ENCODE results near the gene PNPO.

Gene PNPO

DNA sequence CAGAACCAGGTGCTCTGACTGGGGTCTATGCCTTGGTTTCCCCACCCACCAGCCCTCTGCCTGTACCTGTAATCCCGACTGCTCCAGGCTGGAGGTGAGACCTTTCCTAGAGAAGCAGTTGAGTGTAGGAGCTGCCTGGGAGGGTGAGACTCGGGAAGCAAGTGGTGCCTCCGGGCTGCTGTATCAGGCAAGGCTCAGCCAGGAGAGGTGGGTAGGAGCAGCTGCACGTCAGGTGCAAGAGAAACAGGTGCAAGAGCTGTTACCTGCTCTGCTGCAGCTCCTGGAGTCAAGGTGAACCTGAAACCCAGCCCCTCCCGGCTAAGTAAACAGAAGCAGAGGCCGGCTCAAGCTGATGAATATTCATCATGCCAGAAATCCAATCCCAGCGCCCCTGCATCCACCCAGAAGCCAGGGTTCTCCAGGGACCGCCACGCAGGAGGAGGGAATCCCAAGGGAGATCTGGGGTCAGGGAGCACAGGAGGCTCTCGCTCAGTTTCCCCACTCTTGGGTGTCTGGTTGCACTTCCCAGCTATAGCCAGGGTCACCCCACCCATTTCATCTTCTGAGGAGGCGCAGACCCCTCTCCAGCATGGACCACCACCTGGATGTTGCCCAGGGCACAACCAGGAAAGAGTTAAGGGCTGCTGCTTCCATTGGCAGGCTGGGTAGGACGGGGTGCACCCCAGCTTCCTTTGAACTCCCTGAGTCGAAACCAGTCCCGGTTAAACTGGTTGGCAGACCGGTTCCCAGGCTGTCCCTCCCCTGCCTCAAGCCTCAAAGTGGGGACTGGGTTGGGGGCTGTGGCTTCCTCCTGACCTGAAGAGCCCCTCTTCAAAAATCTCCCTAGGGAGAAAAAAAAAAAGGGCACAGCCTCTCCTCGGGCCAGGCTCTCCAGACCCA is 16.5 kb downstream of the PNPO start, which contains the start of gene PRR15L:
PRR15L (minus strand) TSS at position 293 of the 900 bp plus-strand sequence. CDS start 4,649 bp downstream, outside the sequence.
- no peak for TF ChIP-seq Cebpa-rat (IDR thresholded peaks at IDR 0.05)
- H3K4me1 ChIP-seq, result peaks cover 33% of the 10 kb centered on the region
- H3K4me3 ChIP-seq, result no peak within 1 kb of the TSS
- H3K4me2 ChIP-seq, result peak within 1 kb of the TSS; percentile 52
- no peak within 1 kb of the TSS for H3K27ac ChIP-seq
- no peaks in the 10 kb centered on the region for H3K9me3 ChIP-seq
- no peak within 1 kb of the TSS for H3K9ac ChIP-seq
- H3K27me3 ChIP-seq, result no peaks in the 10 kb centered on the region
- H4K20me1 ChIP-seq, result no peaks in the 10 kb centered on the region
- H3K36me3 ChIP-seq, result peaks cover 9% of the 10 kb centered on the region; the same call in 1 of the 2 replicates

DNA sequence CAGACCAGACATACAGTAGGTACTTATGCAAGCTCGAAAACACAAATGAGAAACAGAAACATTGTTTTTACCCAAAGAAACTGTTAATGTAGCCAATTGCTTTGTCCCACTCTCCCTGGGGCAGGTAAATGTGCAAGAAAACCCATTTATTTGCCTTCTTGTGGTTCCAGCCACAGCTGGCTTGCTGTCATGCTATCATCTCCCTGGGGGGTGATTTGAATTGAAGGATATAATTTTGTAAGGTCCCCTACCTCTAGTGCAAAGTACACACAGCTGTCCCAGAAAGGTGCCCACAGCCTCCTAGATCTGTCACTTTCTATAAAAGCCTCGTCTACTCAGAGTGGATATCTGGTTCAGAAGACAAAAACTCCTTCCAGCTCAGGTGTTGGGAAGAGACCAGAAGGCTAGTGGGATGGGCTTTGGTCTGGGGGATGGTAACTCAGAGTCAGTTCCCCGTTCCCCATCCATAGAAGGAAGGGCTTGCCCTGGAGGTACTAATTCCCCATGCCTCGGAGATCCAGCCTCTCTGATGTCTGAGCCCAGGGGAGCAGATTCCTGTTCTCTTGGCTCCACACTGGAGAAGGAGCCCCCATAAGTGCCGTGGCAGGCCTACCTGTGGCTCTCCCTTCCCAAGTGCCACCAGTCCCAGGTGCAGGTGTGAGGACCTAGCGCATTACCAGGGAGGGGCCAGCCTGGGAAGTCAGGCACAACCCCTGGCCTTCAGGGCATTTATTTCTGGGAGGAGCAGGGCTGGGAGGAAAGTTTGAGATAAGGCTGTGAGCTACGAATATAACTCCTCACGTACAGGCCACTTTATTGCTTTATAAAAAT is 18.7 kb downstream of the PNPO start:
- Histone ChIP-seq H3K4me3 (no peak overlapping the region), H3K9ac (no peak overlapping the region), H3K4me1 (peaks cover 33% of the 10 kb centered on the region), H3K27ac (no peak overlapping the region), H3K4me2 (no peak overlapping the region), H3K27me3 (no peaks in the 10 kb centered on the region), H3K9me3 (no peaks in the 10 kb centered on the region), H3K36me3 (no peaks in the 10 kb centered on the region), H4K20me1 (no peaks in the 10 kb centered on the region)
- TF ChIP-seq Cebpa-rat (IDR thresholded peaks at IDR 0.05), result no peak

DNA sequence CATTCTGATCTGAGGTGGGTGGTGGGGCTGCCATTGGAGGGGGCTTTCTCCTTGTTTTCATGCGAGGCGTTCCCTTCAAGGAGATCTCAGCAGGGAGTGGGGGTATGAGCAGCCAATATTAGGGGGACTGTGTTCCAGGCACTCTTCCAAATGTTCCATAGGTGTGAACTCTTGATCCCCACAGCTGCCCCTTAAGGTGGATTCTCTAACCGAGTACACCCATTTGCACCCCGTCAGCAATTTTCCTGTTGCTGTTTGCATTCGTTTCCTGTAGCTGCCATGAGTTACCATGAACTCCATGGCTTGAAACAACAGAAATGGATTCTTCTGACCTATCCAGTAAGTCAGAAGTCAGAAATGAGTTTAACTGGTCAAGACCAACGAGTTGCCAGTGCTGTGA is 20.0 kb downstream of the PNPO start:
- H3K4me3 ChIP-seq, result no peak overlapping the region
- no peak overlapping the region for H3K4me2 ChIP-seq
- H3K36me3 ChIP-seq, result no peaks in the 10 kb centered on the region
- H3K27ac ChIP-seq, result no peak overlapping the region
- no peak for TF ChIP-seq Cebpa-rat (IDR thresholded peaks at IDR 0.05)
- H3K9me3 ChIP-seq, result no peaks in the 10 kb centered on the region
- H3K4me1 ChIP-seq, result peaks cover 30% of the 10 kb centered on the region
- no peaks in the 10 kb centered on the region for H3K27me3 ChIP-seq
- no peak overlapping the region for H3K9ac ChIP-seq
- no peaks in the 10 kb centered on the region for H4K20me1 ChIP-seq

DNA sequence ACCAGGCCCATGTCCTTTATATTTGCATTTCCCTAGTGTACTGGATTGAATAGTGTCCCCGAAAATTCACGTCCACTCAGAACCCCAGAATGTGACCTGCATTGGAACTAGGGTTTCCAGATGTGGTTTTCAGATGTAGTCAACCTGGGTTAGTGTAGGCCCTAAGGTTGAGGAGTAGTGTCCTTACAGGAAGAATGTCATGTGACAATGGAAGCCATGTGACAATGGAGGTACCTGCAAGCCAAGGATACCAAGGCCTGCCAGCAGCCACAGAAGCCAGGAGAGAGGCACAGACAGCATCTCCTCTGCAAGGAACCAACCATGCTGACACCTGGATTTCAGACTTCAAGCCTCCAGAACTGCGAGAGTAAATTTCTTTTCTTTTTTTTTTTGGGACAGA is 21.5 kb downstream of the PNPO start:
- H3K4me3 ChIP-seq, result no peak overlapping the region
- H3K9me3 ChIP-seq, result no peaks in the 10 kb centered on the region
- no peak overlapping the region for H3K9ac ChIP-seq
- no peaks in the 10 kb centered on the region for H3K36me3 ChIP-seq
- H4K20me1 ChIP-seq, result no peaks in the 10 kb centered on the region
- TF ChIP-seq Cebpa-rat (IDR thresholded peaks at IDR 0.05), result no peak
- H3K4me1 ChIP-seq, result peaks cover 15% of the 10 kb centered on the region
- H3K27me3 ChIP-seq, result no peaks in the 10 kb centered on the region
- H3K4me2 ChIP-seq, result no peak overlapping the region
- H3K27ac ChIP-seq, result no peak overlapping the region

DNA sequence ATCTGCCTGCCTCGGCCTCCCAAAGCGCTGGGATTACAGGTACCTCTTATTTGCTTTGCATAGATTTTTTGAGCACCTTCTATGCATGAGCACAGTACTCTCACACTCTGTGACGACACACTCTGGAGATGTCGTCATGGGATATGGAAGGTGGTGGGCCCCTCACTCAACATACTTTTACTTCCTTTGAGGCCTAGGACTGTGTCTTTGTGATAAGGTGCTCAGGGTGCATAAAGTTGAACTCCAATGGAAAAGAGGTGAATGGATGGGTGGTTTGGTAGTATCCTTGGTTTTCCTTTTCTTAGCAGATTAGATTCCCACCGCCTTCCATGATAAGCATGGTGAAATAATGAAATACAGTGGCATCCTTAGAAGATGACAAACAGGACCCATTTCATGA is 23.5 kb downstream of the PNPO start:
- Histone ChIP-seq H3K9me3 (no peaks in the 10 kb centered on the region), H3K4me1 (peaks cover 5% of the 10 kb centered on the region), H4K20me1 (no peaks in the 10 kb centered on the region), H3K27ac (no peak overlapping the region), H3K27me3 (no peaks in the 10 kb centered on the region), H3K36me3 (no peaks in the 10 kb centered on the region), H3K4me3 (no peak overlapping the region), H3K4me2 (no peak overlapping the region), H3K9ac (no peak overlapping the region)
- no peak for TF ChIP-seq Cebpa-rat (IDR thresholded peaks at IDR 0.05)

DNA sequence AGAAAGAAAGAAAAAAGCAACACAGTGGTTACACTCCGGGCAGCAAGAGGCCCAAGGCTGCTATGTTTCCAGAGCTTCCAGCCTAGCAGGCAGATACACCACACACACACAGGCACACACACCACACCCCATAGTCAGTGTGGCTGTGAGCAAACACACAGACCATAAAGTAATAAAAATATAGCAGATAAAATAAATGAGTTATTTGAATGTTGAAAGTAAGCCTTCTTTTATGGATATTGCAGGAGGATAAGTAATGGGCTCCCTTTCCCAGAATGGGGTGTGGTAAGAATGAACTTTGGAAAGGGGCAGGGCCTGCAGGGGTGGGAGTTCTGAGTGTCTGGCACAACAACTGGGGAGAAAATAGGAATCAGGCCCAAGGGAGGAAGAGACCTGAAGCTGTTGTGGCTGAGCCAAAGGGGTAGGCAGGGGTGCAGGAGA is 24.7 kb downstream of the PNPO start:
- H3K9ac ChIP-seq, result no peak overlapping the region
- no peak overlapping the region for H3K4me3 ChIP-seq
- H3K4me1 ChIP-seq, result peaks cover 12% of the 10 kb centered on the region
- TF ChIP-seq Cebpa-rat (IDR thresholded peaks at IDR 0.05), result no peak
- no peak overlapping the region for H3K4me2 ChIP-seq
- H3K36me3 ChIP-seq, result no peaks in the 10 kb centered on the region
- H3K9me3 ChIP-seq, result no peaks in the 10 kb centered on the region
- no peaks in the 10 kb centered on the region for H3K27me3 ChIP-seq
- H3K27ac ChIP-seq, result no peak overlapping the region
- no peaks in the 10 kb centered on the region for H4K20me1 ChIP-seq

DNA sequence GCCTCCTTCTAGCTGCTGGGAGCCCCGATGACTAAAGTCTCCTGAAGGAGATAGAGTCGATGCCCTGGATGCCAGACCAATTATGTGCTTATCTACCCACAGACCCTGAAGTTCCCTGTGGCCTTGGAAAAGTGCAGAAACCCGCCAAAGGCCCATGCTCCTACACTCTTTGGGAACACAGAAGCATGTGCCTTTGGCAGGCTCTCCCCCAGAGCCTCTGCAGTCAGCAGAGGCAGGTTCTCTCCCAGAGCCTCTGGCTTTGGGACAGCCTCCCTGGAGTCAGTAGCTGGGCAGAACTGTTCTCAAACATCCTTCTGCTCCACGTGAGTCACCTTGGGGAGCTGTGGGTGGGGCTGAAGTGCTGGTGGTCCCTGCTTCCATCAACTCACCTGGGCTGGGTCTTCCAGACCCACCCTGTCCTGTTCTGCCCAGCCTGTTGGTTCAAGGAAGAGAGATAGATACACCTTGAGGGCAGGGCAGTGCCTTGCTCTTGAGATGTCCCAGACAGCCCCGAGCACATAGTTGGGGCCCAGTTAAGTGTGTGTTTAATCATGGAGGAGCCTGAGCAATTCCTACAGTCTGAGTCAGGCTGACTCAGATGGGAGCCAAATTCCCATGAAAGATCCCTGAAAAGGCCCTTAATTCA is 26.4 kb downstream of the PNPO start:
- TF ChIP-seq Cebpa-rat (IDR thresholded peaks at IDR 0.05), result no peak
- Histone ChIP-seq H3K27ac (no peak overlapping the region), H3K9me3 (no peaks in the 10 kb centered on the region), H3K4me3 (no peak overlapping the region), H3K36me3 (no peaks in the 10 kb centered on the region), H3K4me1 (peaks cover 28% of the 10 kb centered on the region), H3K9ac (no peak overlapping the region), H3K4me2 (no peak overlapping the region), H4K20me1 (no peaks in the 10 kb centered on the region), H3K27me3 (no peaks in the 10 kb centered on the region)

DNA sequence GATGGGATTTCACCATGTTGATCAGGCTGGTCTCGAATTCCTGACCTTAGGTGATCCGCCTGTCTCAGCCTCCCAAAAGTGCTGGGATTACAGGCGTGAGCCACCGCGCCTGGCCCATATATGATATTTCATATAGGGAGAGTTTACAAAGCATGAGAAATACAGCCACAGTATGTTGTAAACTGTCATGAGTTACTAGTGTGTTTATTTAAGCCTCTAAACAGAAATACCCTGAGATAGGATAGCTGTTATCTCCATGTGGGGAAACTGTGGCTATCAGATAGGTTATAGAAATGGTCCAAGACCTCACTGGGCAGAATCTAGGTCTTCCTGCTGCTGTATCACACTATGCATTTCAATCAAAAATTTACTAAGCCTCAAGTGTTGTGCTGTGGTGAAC is 27.5 kb downstream of the PNPO start:
- peaks cover 32% of the 10 kb centered on the region for H3K4me1 ChIP-seq
- no peak overlapping the region for H3K4me2 ChIP-seq
- no peaks in the 10 kb centered on the region for H3K27me3 ChIP-seq
- H3K27ac ChIP-seq, result no peak overlapping the region
- H3K4me3 ChIP-seq, result no peak overlapping the region
- peaks cover 6% of the 10 kb centered on the region for H3K36me3 ChIP-seq
- H3K9me3 ChIP-seq, result no peaks in the 10 kb centered on the region
- H4K20me1 ChIP-seq, result no peaks in the 10 kb centered on the region
- H3K9ac ChIP-seq, result no peak overlapping the region
- no peak for TF ChIP-seq Cebpa-rat (IDR thresholded peaks at IDR 0.05)

DNA sequence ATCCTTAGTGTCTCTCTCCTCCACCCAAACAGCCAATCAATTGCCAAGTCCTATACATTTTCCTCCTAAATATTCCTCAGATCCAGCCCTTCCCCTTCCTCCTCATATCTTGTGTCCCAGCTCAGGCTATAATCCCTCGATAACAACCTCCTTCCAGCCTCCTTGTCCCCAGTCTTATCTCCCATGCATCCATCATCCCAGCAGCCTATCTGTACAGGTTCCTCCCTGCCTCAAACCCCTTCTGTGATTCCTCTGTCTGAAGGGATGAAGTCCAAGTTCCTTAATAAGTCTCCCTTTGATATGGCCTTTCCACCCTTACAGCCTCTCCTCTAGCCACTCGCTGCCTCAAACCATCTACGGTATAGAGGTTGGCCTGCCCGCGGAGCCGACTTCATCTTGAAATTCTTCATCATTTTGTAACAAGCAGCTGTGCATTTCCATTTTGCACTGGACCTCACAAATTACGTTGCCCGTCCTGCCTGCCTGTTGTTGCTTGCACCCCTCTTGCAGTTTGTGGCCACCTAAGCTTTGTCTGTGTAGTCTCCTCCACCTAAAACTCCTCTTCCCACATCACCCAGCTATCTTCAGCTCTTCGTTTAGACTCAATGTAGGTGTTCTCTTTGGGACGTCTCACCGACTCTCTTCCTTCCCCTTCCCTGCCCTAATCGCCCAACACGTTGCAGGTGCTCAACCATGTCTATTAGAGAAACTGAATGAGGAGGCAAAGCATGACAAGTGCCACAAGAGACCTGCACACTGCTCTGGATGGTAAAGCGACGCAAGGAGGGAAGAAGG is 28.8 kb downstream of the PNPO start:
- TF ChIP-seq Cebpa-rat (IDR thresholded peaks at IDR 0.05), result no peak
- Histone ChIP-seq H3K9ac (0 out of 2 replicates have a peak overlapping the region, but pooled peaks have one; percentile 28), H4K20me1 (no peaks in the 10 kb centered on the region), H3K4me1 (peaks cover 35% of the 10 kb centered on the region), H3K36me3 (peaks cover 18% of the 10 kb centered on the region), H3K27me3 (no peaks in the 10 kb centered on the region), H3K4me3 (peak overlapping the region; percentile 93), H3K27ac (peak overlapping the region; percentile 55; the same call in 1 of the 2 replicates), H3K9me3 (no peaks in the 10 kb centered on the region), H3K4me2 (peak overlapping the region; percentile 85)

Data from BLaER1 (cell line).